ENCODE results near the gene ABCB10. TPM values are rescaled to one million over a fixed set of nuclear protein-coding genes. Genes with fewer than 3 reads are reported as not detected.

Gene ABCB10
- total RNA-seq, 1 experiment from 2014 or later: 52.0 TPM

DNA sequence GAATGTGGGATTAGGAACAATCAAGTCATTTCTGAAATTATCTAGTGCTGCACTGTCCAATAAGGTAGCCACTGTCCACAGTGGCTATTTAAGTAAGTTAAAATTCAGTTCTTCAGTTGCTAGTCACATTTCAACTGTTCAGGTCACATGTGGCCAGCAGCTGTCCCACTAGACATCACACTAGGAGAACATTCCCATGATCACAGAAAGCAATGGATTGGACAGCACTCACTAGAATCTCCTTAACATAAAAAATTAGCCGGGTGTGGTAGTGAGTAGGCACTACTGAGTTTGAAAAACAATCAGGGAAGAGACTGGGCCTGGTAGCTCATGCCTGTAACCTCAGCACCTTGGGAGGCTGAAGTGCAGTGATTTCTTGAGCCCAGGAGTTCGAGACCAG lies 84.0 kb downstream of the ABCB10 start:
- DNase-seq (ENCODE audit: low spot score): no peak

DNA sequence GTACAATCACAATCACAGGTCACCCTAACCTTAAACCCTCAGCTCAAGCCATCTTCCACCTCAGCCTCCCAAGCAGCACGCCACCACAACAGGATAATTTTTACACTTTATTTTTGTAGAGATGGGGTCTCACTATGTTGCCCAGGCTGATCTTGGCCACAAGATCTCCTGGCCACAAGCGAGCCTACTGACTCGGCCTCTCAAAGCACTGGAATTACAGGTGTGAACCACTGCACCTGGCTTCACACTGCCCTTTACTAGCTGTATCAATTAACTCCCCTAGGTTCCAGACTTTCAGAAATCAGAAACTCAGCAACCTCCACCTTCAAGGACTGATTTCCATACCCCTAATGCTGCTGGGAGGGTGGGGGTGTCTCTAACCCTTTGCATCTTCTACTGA lies 87.3 kb downstream of the ABCB10 start:
- no peak for DNase-seq (ENCODE audit: low spot score)

DNA sequence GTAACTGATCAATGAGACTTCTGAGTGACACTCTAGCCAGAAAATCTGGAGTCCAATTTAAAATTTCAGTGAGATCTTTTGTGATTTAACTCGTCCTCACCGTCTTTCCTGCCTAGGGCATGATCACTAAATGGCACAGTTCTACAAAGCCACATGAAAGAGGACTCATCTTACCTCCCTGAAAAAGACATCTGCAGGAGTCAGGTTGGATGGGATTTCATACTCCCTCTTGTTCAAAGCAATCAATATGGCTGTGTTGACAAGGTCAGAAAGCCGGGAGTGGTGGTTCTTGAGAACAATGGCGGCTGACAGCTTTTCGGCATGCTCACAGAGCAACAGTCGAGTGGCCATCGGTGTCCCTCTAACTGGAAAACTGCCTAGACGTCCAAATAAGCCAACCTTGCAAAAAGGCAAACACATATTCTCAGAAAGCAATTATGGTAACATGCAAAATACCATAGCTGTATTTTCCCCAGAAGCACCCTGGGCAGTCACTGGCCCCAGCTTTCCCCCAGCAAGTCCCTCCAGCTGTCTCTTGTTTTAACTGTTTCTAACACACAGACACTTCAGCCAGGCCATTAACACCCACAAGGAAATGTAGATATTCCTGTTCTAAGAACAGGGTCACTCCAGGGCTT lies 88.0 kb downstream of the ABCB10 start:
- no peak for DNase-seq (ENCODE audit: low spot score)

DNA sequence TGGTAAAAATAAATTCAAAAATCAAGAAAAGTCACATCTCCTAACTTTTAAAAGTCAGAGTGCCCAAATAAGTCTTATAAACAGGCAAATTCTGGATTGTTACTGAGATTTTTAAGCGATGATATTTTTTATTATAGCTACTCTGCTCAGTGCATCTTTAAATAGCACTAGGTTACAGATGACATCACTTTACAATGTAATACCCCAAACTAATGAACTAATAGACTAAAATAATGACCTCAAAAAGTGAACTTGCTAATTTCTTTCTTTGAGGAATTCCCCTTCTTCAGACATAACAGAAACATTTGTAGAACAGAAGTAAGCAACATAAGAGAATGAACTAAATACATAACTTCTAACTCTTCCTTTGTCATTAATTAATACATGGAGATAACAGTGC lies 91.6 kb downstream of the ABCB10 start:
- no peak for DNase-seq (ENCODE audit: low spot score)

Other genes starting within 250 kb of the ABCB10 start
- gene CCSAP, start 215.7 kb downstream of the ABCB10 start, total RNA-seq (2014; rRNA removed; shearing (Covaris generic)): 31.0 and 33.5 TPM in 2 replicates
- gene ACTA1, start 124.6 kb downstream of the ABCB10 start, total RNA-seq (2014; rRNA removed; shearing (Covaris generic)): not detected in 2 replicates
- 52.8 and 64.5 TPM in 2 replicates for gene NUP133, start 50.4 kb downstream of the ABCB10 start, total RNA-seq (2014; rRNA removed; shearing (Covaris generic))
- 24.4 and 26.2 TPM in 2 replicates for gene TAF5L, start 67.4 kb upstream of the ABCB10 start, total RNA-seq (2014; rRNA removed; shearing (Covaris generic))
- gene URB2, start 67.5 kb upstream of the ABCB10 start, total RNA-seq (2014; rRNA removed; shearing (Covaris generic)): 19.7 and 20.1 TPM in 2 replicates